MCF 10A (cell line): ENCODE measurements around the gene CARS2. TPM values are rescaled to one million over a fixed set of nuclear protein-coding genes. Genes with fewer than 3 reads are reported as not detected.

Experiments
- BruUV-seq: library from RNA; stranded (reverse); fragments of 400-500 nt; replicated peaks from 2 replicates; lab custom pipeline; 2021; lab: Mats Ljungman, UMichigan
- CTCF ChIA-PET: fragments of 300-600 bp; sonication (Branson Sonifier 250); formaldehyde crosslinking; extraction: SDS; loops from one replicate; lab custom pipeline; 2021; ENCODE audit warnings: antibody characterized with exemption, inconsistent platforms; lab: Yijun Ruan, JAX
- POLR2A ChIA-PET: fragments of 300-600, 350-650 bp; sonication (Branson Sonifier 250); formaldehyde crosslinking; extraction: SDS; loops from one replicate; lab custom pipeline; 2020; ENCODE audit warnings: antibody characterized with exemption, inconsistent platforms; lab: Yijun Ruan, JAX
- DNase-seq: peaks from one replicate; pipeline ENCODE4 v3.0.0-alpha.2; 2018; ENCODE audit not compliant: unreplicated experiment
- H3K27ac Mint-ChIP-seq: one replicate; pipeline ENCODE4 v1.8.0; 2022; ENCODE audit warnings: mild to moderate bottlenecking, low read depth, mixed read lengths; ENCODE audit not compliant: unreplicated experiment
- H3K27me3 Mint-ChIP-seq: one replicate; pipeline ENCODE4 v1.8.0; 2022; ENCODE audit warnings: mixed read lengths; ENCODE audit not compliant: insufficient read depth, unreplicated experiment
- H3K36me3 Mint-ChIP-seq: one replicate; pipeline ENCODE4 v1.8.0; 2022; ENCODE audit warnings: mild to moderate bottlenecking, moderate library complexity, mixed read lengths; ENCODE audit not compliant: insufficient read depth, unreplicated experiment
- H3K4me1 Mint-ChIP-seq: one replicate; pipeline ENCODE4 v1.8.0; 2022; ENCODE audit warnings: mixed read lengths; ENCODE audit not compliant: insufficient read depth, unreplicated experiment
- H3K4me3 Mint-ChIP-seq: one replicate; pipeline ENCODE4 v1.8.0; 2022; ENCODE audit warnings: mild to moderate bottlenecking, moderate library complexity, mixed read lengths; ENCODE audit not compliant: unreplicated experiment
- H3K9me3 Mint-ChIP-seq: one replicate; pipeline ENCODE4 v1.8.0; 2022; ENCODE audit warnings: mixed read lengths; ENCODE audit not compliant: unreplicated experiment
- intact Hi-C: fragments of 100-400 bp; cut with micrococcal nuclease; formaldehyde crosslinking; loops from 2 replicates; pipeline ENCODE4 v1.14.1; 2022
- total RNA-seq: library from RNA; stranded (reverse); gene quantifications from 2 replicates; pipeline ENCODE4 v1.2.3, GENCODE V29; 2022
- TF ChIP-seq, protein P1 (sequence below): fragments of 200-600 bp; IDR thresholded peaks from one replicate; pipeline ENCODE4 v1.8.0; 2022; ENCODE audit warnings: antibody characterized with exemption, mild to moderate bottlenecking; ENCODE audit not compliant: unreplicated experiment

Gene CARS2
- total RNA-seq, 1 experiment from 2014 or later = 104 TPM

DNA sequence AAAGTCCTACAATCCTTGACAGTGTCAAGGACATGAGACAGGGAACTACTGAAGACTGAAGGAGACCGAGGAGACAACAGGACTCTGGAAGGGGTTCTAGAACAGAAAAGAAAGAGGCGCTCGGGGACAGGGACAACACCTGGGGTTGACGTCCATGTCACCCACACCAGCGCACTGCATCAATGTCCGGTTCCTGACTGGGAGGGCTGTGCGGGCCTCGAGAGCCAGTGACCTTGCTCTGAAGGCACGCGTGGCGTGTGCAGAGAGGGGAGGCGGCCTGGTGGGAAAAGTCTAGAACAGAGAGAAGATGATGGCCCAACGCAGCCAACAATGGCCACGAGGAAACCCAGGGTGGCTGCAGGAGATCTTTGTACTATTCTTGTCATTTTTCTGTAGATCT, 5.7 kb downstream of the CARS2 start:
- intact Hi-C loops = no loop called here
- Mint-ChIP-seq H3K4me3 (no peak overlapping the region), H3K27ac (no peak overlapping the region), H3K9me3 (no peaks in the 10 kb centered on the region), H3K4me1 (peaks cover 15% of the 10 kb centered on the region), H3K27me3 (no peaks in the 10 kb centered on the region), H3K36me3 (peaks cover 86% of the 10 kb centered on the region)
- ChIA-PET CTCF (no interaction called here), POLR2A (no interaction called here)
- DNase-seq = no peak
- BruUV-seq = no TSS peak
- TF ChIP-seq, protein P1, sequence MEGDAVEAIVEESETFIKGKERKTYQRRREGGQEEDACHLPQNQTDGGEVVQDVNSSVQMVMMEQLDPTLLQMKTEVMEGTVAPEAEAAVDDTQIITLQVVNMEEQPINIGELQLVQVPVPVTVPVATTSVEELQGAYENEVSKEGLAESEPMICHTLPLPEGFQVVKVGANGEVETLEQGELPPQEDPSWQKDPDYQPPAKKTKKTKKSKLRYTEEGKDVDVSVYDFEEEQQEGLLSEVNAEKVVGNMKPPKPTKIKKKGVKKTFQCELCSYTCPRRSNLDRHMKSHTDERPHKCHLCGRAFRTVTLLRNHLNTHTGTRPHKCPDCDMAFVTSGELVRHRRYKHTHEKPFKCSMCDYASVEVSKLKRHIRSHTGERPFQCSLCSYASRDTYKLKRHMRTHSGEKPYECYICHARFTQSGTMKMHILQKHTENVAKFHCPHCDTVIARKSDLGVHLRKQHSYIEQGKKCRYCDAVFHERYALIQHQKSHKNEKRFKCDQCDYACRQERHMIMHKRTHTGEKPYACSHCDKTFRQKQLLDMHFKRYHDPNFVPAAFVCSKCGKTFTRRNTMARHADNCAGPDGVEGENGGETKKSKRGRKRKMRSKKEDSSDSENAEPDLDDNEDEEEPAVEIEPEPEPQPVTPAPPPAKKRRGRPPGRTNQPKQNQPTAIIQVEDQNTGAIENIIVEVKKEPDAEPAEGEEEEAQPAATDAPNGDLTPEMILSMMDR = no peak

GRCh38 chr13:110699148-110700145, 6.5 kb downstream of the CARS2 start:
- Mint-ChIP-seq H3K27ac (no peak overlapping the region), H3K27me3 (no peaks in the 10 kb centered on the region), H3K4me1 (peaks cover 15% of the 10 kb centered on the region), H3K9me3 (no peaks in the 10 kb centered on the region), H3K4me3 (no peak overlapping the region), H3K36me3 (peaks cover 94% of the 10 kb centered on the region)
- no TSS peak for BruUV-seq
- POLR2A ChIA-PET = no interaction called here
- TF ChIP-seq, protein P1 = no peak
- DNase-seq = no peak
- CTCF ChIA-PET = no interaction called here
- intact Hi-C loops = no loop called here

DNA sequence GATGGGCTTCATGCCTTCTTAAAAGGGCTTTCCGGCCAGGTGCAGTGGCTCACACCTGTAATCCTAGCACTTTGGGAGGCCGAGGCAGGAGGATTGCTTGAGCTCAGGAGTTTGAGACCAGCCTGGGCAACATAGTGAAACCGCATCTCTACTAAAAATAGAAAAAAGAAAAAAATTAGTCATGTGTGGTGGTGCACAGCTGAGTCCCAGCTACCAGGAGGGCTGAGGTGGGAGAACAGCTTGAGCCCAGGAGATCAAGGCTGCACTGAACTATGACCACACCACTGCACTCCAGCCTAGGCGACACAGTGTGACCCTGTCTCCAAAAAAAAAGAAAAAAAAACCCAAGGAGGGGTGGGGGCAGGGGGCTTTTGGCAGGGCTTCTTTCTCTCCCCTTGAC, 7.2 kb downstream of the CARS2 start:
- Mint-ChIP-seq H3K27ac (no peak overlapping the region), H3K36me3 (peaks cover 100% of the 10 kb centered on the region), H3K27me3 (no peaks in the 10 kb centered on the region), H3K9me3 (no peaks in the 10 kb centered on the region), H3K4me1 (peaks cover 15% of the 10 kb centered on the region), H3K4me3 (no peak overlapping the region)
- ChIA-PET CTCF (no interaction called here), POLR2A (no interaction called here)
- BruUV-seq = no TSS peak
- intact Hi-C loops = no loop called here
- no peak for DNase-seq
- TF ChIP-seq, protein P1 = no peak

DNA sequence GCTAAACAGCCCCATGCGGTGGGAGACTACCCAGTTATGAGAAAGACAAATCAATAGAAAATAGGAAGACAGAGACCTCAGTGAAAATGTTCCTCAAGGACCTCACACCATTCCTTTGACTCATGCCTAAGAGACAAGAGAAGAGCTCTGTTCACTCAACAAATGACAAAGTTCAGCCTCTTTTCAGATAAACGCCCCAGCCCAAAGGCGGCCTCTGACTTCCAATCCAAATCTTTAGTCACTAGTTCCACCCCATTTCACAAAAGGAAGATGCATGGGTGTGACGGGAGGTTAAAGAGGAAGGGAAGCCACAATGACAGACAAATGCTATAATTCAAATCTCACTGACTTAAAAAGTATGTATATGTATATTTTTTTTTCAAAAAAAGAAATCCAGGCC, 8.1 kb downstream of the CARS2 start:
- BruUV-seq = no TSS peak
- Mint-ChIP-seq H3K36me3 (peaks cover 98% of the 10 kb centered on the region), H3K9me3 (no peaks in the 10 kb centered on the region), H3K4me3 (no peak overlapping the region), H3K27ac (no peak overlapping the region), H3K27me3 (no peaks in the 10 kb centered on the region), H3K4me1 (peaks cover 15% of the 10 kb centered on the region)
- intact Hi-C loops = no loop called here
- TF ChIP-seq, protein P1 = no peak
- ChIA-PET POLR2A (interaction anchor here (0.6 kb wide), 1 partner anchor 21 kb away, joined by 4 read pairs; no protein-coding TSS in a partner anchor), CTCF (interaction anchor here (1.0 kb wide), 1 partner anchor 15 kb away, joined by 4 read pairs; no protein-coding TSS in a partner anchor)
- no peak for DNase-seq
